ENCODE results near the gene AOC3.

DNA sequence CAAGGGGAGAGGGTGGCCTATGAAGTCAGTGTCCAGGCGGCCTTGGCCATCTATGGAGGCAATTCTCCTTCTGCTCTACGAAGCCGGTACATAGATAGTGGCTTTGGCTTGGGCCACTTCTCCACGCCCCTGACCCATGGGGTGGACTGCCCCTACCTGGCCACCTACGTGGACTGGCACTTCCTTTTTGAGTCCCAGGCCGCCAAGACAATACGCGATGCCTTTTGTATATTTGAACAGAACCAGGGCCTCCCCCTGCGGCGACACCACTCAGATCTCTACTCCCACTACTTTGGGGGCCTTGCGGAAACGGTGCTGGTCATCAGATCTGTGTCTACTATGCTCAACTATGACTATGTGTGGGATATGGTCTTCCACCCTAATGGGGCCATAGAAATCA, 17.3 kb downstream of the AOC3 start:
- no peak for TF ChIP-seq CTCF (IDR thresholded peaks at IDR 0.05)
- TF ChIP-seq POLR2A (IDR thresholded peaks at IDR 0.05): no peak

Data from esophagus squamous epithelium (tissue), 4 donors.